Endothelial cell of umbilical vein (primary cell): ENCODE measurements around the gene LCE3D. TPM values are rescaled to one million over a fixed set of nuclear protein-coding genes. Genes with fewer than 3 reads are reported as not detected.

Experiments
- BruUV-seq: library from RNA; stranded (reverse); fragments of 400-500 nt; replicated peaks from 2 replicates; lab custom pipeline; 2021; lab: Mats Ljungman, UMichigan
- CTCF ChIA-PET: fragments of 300-600, 350-600 bp; sonication (Branson Sonifier 250); formaldehyde crosslinking; loops from one replicate; lab custom pipeline; 2021; ENCODE audit warnings: antibody characterized with exemption, inconsistent platforms; lab: Charles Lee
- POLR2A ChIA-PET: fragments of 300-600, 350-600 bp; sonication (Branson Sonifier 250); formaldehyde crosslinking; loops from one replicate; lab custom pipeline; 2021; ENCODE audit warnings: antibody characterized with exemption, inconsistent platforms; lab: Charles Lee
- DNase-seq: peaks from one replicate; pipeline ENCODE4 v3.0.0-alpha.2; 2011; ENCODE audit warnings: low read depth, low spot score
- FAIRE-seq: peaks from 2 replicates; lab custom pipeline; 2011; peaks lifted over from hg19 to GRCh38; lab: Jason Lieb, UNC
- H2AFZ ChIP-seq: 2 replicates; pipeline ENCODE4 v1.6.0; 2012; ENCODE audit warnings: low read depth, low read length, control low read depth, inconsistent platforms
- H3K27ac ChIP-seq: 2 replicates; pipeline ENCODE4 v1.5.1; 2011; ENCODE audit warnings: low read depth, mild to moderate bottlenecking, control low read depth, low read length, moderate library complexity; ENCODE audit not compliant: insufficient read depth
- H3K27me3 ChIP-seq, 2 experiments: 2 replicates each; pipeline versions ENCODE4 v1.6.0 to v1.6.1; 2011; ENCODE audit warnings: low read length in 2 of 2, mixed read lengths in 1 of 2; ENCODE audit not compliant: control insufficient read depth in 2 of 2, insufficient read depth in 2 of 2
- H3K36me3 ChIP-seq, 2 experiments: 2 replicates in 1 of 2; 3 replicates in 1 of 2; pipeline ENCODE4 v1.5.1; 2011; ENCODE audit warnings: low read length in 2 of 2, mild to moderate bottlenecking in 1 of 2, moderate library complexity in 1 of 2; ENCODE audit not compliant: control insufficient read depth in 2 of 2, insufficient read depth in 2 of 2; ENCODE audit errors: extremely low read depth in 1 of 2
- H3K4me1 ChIP-seq: 3 replicates; pipeline ENCODE4 v1.5.1; 2011; ENCODE audit warnings: mild to moderate bottlenecking, low read length; ENCODE audit not compliant: control insufficient read depth, insufficient read depth; ENCODE audit errors: extremely low read depth
- H3K4me2 ChIP-seq: 2 replicates; pipeline ENCODE4 v1.6.1; 2011; ENCODE audit warnings: low read length, control low read depth, mixed read lengths; ENCODE audit not compliant: insufficient read depth
- H3K4me3 ChIP-seq, 3 experiments: fragments of 200-600 bp in 1 of 3; sonication (generic), shearing (Covaris generic) in 1 of 3; replicated peaks in 1 of 3; 2 replicates each; pipeline ENCODE4 v1.5.1; 2011 to 2016; ENCODE audit warnings: control low read depth in 3 of 3, low read length in 3 of 3, mild to moderate bottlenecking in 2 of 3, inconsistent platforms in 1 of 3, low read depth in 1 of 3, moderate library complexity in 1 of 3; ENCODE audit not compliant: insufficient read depth in 1 of 3
- H3K79me2 ChIP-seq: 2 replicates; pipeline ENCODE4 v1.6.0; 2012; ENCODE audit warnings: low read length, inconsistent platforms; ENCODE audit not compliant: control insufficient read depth, insufficient read depth
- H3K9ac ChIP-seq: replicated peaks from 2 replicates; pipeline ENCODE3; 2011; ENCODE audit warnings: low read length, control low read depth; ENCODE audit not compliant: insufficient read depth; ENCODE audit errors: extremely low read depth
- H3K9me1 ChIP-seq: replicated peaks from 3 replicates; pipeline ENCODE4 v1.6.0; 2011; ENCODE audit warnings: mild to moderate bottlenecking, low read length; ENCODE audit not compliant: control insufficient read depth, insufficient read depth; ENCODE audit errors: extremely low read depth
- H3K9me3 ChIP-seq: replicated peaks from 2 replicates; pipeline ENCODE4 v1.5.1; 2012; ENCODE audit warnings: low read length, inconsistent platforms; ENCODE audit not compliant: control insufficient read depth, insufficient read depth
- H4K20me1 ChIP-seq: replicated peaks from 2 replicates; pipeline ENCODE3; 2011; ENCODE audit warnings: mild to moderate bottlenecking, low read length; ENCODE audit not compliant: control insufficient read depth, insufficient read depth; ENCODE audit errors: extremely low read depth
- CTCF ChIP-seq, 2 donors: IDR thresholded peaks; 1 replicate in 1 of 2; 2 replicates in 1 of 2; pipeline ENCODE4 v1.5.1; 2011; ENCODE audit warnings: low read length in 2 of 2, mild to moderate bottlenecking in 2 of 2, moderate library complexity in 2 of 2, control low read depth in 1 of 2, inconsistent platforms in 1 of 2, low read depth in 1 of 2; ENCODE audit not compliant: insufficient read depth in 1 of 2; ENCODE audit errors: extremely low read depth in 1 of 2
- EZH2 ChIP-seq: IDR thresholded peaks from 2 replicates; pipeline ENCODE4 v1.6.1; 2012; ENCODE audit warnings: borderline replicate concordance, low read depth, mild to moderate bottlenecking, moderate library complexity, low read length, inconsistent platforms; ENCODE audit not compliant: severe bottlenecking
- FOS ChIP-seq: IDR thresholded peaks from 2 replicates; pipeline ENCODE4 v1.6.1; 2011; ENCODE audit warnings: mild to moderate bottlenecking, low read length, moderate library complexity, borderline replicate concordance; ENCODE audit not compliant: insufficient read depth
- GATA2 ChIP-seq: IDR thresholded peaks from 2 replicates; pipeline ENCODE4 v1.7.0; 2011; ENCODE audit warnings: low read depth, mild to moderate bottlenecking, moderate library complexity, mixed read lengths, low read length; ENCODE audit not compliant: insufficient read length, insufficient read depth
- JUN ChIP-seq: IDR thresholded peaks from 2 replicates; pipeline ENCODE4 v1.6.1; 2011; ENCODE audit warnings: borderline replicate concordance, low read depth; ENCODE audit not compliant: insufficient read length, insufficient read depth
- MYC ChIP-seq: IDR thresholded peaks from one replicate; pipeline ENCODE4 v1.6.1; 2011; ENCODE audit warnings: mild to moderate bottlenecking, low read depth, low read length
- POLR2A ChIP-seq: IDR thresholded peaks from 2 replicates; pipeline ENCODE4 v1.6.1; 2012; ENCODE audit warnings: low read depth, mild to moderate bottlenecking, control low read depth, low read length
- POLR2AphosphoS5 ChIP-seq: IDR thresholded peaks from 2 replicates; pipeline ENCODE4 v1.6.1; 2012; ENCODE audit warnings: low read depth, mild to moderate bottlenecking, control low read depth, low read length, moderate library complexity; ENCODE audit not compliant: insufficient read depth
- dilution Hi-C: fragments of 300-500 bp; cut with MboI; formaldehyde crosslinking; loops from one replicate; pipeline ENCODE4 v1.15.0; 2019; ENCODE audit warnings: low sequenced_read_pairs; ENCODE audit not compliant: extremely low pct_ligation_motif_present
- intact Hi-C: fragments of 100-400 bp; cut with micrococcal nuclease; formaldehyde crosslinking; loops from one replicate; pipeline ENCODE4 v1.10.0; 2022
- polyA plus RNA-seq, 4 experiments: library from polyadenylated mRNA; depleted of rRNA in 3 of 4; stranded (reverse) in 3 of 4; unstranded in 1 of 4; fragments of >200 nt; gene quantifications; 2 replicates each; pipeline versions ENCODE4 v1.2.1 to v1.2.3, GENCODE V29; 2011 to 2012; ENCODE audit warnings: missing spikeins in 1 of 4
- total RNA-seq: library from RNA; stranded (reverse); gene quantifications from 2 replicates; pipeline ENCODE4 v1.2.3, GENCODE V29; 2021
- TF ChIP-seq, protein P1 (sequence below): IDR thresholded peaks from 2 replicates; pipeline ENCODE4 v1.6.1; 2011; ENCODE audit not compliant: insufficient read depth, insufficient read length

The LCE3D gene
- total and polyA plus RNA-seq, 2 donors (not counting 3 experiments of a cell fraction or from before 2014, with no cell fraction given) = not detected

DNA sequence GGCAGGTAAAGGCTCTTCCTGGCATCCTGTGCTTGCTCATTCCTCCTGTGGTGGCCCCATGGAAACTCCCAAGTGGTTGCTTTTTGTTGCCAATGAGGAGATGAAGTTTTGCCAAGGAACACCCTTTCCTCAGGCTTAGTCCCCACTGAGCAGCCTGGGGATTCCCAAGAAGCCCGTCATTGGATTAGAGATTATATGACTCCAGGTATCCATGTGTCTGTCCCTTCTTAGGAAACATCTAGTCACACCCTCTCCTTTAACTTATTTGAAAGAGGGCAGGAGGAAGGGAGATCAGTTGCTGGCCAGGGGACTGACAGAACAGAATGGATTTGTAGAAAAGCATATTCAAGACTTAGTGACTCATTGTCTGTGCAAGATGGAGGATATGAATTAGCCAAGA, 46.4 kb upstream of the LCE3D start:
- Histone ChIP-seq H3K9me3 (peaks cover 2% of the 10 kb centered on the region), H3K9me1 (no peaks in the 10 kb centered on the region), H3K27me3 (no peaks in the 10 kb centered on the region), H3K36me3 (no peaks in the 10 kb centered on the region), H3K4me2 (no peak overlapping the region), H3K9ac (no peak overlapping the region), H3K79me2 (no peaks in the 10 kb centered on the region), H3K4me1 (no peaks in the 10 kb centered on the region), H2AFZ (no peak overlapping the region), H3K4me3 (no peak overlapping the region), H4K20me1 (no peaks in the 10 kb centered on the region), H3K27ac (no peak overlapping the region)
- ChIA-PET POLR2A (no interaction called here), CTCF (no interaction called here)
- dilution Hi-C loops = no loop called here
- BruUV-seq = no TSS peak
- no peak for TF ChIP-seq EZH2
- no peak for TF ChIP-seq JUN
- TF ChIP-seq POLR2AphosphoS5 = no peak
- no peak for TF ChIP-seq GATA2
- no peak for TF ChIP-seq CTCF (IDR thresholded peaks at IDR 0.05; ENCODE audit: extremely low read depth in 1 of 2, insufficient read depth in 1 of 2, low read depth in 1 of 2, low read length in 2 of 2)
- no peak for TF ChIP-seq POLR2A
- no peak for TF ChIP-seq MYC
- no peak for TF ChIP-seq FOS
- TF ChIP-seq, protein P1, sequence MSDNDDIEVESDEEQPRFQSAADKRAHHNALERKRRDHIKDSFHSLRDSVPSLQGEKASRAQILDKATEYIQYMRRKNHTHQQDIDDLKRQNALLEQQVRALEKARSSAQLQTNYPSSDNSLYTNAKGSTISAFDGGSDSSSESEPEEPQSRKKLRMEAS = no peak
- FAIRE-seq (no peak), DNase-seq (no peak)
- intact Hi-C loops = no loop called here
